ENCODE data around the gene RUFY3. TPM values are rescaled to one million over a fixed set of nuclear protein-coding genes. Genes with fewer than 3 reads are reported as not detected.

The RUFY3 gene
- total RNA-seq, 1 donor from 2014 or later, result 39.3 TPM

DNA sequence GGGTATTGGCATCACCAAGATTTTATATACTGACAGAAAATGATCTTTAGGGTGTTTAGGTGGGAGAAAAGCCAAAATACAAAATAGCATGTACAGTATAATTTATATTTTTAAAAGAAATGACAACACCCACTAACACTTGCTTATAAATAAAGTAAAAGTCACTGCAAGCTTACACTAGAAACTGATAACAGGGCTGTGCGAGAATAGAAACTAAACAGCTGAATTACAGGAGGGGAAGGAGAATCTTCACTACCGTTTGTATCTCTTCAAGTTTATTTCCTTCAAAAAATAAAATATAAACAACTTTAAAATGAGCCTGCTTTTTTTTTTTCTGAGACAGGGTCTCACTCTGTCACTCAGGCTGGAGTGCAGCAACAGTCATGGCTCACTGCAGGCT, 95.1 kb downstream of the RUFY3 start:
- Mint-ChIP-seq H3K4me3 (ENCODE audit: unreplicated experiment) (no peak overlapping the region), H3K9me3 (ENCODE audit: low read depth) (no peaks in the 10 kb centered on the region), H3K36me3 (ENCODE audit: low read depth) (peaks cover 13% of the 10 kb centered on the region), H3K27me3 (ENCODE audit: low read depth) (no peaks in the 10 kb centered on the region), H3K4me1 (ENCODE audit: low read depth) (no peaks in the 10 kb centered on the region), H3K27ac (ENCODE audit: unreplicated experiment) (no peak overlapping the region)
- TF ChIP-seq, protein P1, sequence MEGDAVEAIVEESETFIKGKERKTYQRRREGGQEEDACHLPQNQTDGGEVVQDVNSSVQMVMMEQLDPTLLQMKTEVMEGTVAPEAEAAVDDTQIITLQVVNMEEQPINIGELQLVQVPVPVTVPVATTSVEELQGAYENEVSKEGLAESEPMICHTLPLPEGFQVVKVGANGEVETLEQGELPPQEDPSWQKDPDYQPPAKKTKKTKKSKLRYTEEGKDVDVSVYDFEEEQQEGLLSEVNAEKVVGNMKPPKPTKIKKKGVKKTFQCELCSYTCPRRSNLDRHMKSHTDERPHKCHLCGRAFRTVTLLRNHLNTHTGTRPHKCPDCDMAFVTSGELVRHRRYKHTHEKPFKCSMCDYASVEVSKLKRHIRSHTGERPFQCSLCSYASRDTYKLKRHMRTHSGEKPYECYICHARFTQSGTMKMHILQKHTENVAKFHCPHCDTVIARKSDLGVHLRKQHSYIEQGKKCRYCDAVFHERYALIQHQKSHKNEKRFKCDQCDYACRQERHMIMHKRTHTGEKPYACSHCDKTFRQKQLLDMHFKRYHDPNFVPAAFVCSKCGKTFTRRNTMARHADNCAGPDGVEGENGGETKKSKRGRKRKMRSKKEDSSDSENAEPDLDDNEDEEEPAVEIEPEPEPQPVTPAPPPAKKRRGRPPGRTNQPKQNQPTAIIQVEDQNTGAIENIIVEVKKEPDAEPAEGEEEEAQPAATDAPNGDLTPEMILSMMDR (IDR thresholded peaks at IDR 0.05), result no peak
- DNase-seq (ENCODE audit: low spot score), result no peak

DNA sequence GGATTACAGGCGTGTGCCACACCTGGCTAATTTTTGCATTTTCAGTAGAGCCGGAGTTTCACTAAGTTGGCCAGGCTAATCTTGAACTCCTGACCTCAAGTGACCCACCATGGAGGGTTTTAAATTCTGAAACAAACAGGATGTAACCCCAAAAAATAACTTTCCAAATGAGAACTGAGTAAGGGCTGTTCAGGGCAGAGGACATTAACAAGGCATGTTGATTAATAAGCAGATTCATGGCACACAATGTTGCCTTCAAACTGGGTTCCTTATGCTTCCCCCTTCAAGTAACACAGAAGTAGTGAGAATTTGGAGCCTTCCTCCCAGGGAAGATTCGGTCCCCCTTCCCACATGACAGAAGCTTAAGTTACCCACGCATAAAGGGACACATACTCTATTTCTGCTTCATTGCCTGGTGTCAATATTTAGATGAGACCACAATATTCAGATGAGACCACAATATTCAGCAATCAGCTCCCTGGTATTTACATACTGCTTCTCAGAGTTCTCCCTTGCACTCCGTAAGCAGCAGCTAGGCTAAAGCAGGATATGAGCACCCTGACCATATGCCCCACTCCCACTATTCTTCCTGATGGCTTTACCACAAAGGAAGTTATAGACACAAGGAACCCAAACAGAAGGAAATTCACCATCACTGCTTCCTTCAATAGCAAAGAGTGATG, 96.5 kb downstream of the RUFY3 start:
- Mint-ChIP-seq H3K4me1 (ENCODE audit: low read depth) (no peaks in the 10 kb centered on the region), H3K36me3 (ENCODE audit: low read depth) (peaks cover 19% of the 10 kb centered on the region), H3K27ac (ENCODE audit: unreplicated experiment) (no peak overlapping the region), H3K9me3 (ENCODE audit: low read depth) (no peaks in the 10 kb centered on the region), H3K4me3 (ENCODE audit: unreplicated experiment) (no peak overlapping the region), H3K27me3 (ENCODE audit: low read depth) (no peaks in the 10 kb centered on the region)
- DNase-seq (ENCODE audit: low spot score), result no peak
- TF ChIP-seq, protein P1 (IDR thresholded peaks at IDR 0.05), result no peak

GRCh38 chr4:70818921-70819320, 97.2 kb downstream of the RUFY3 start:
- DNase-seq (ENCODE audit: low spot score), result no peak
- Mint-ChIP-seq H3K27ac (ENCODE audit: unreplicated experiment) (no peak overlapping the region), H3K9me3 (ENCODE audit: low read depth) (no peaks in the 10 kb centered on the region), H3K4me1 (ENCODE audit: low read depth) (no peaks in the 10 kb centered on the region), H3K4me3 (ENCODE audit: unreplicated experiment) (no peak overlapping the region), H3K27me3 (ENCODE audit: low read depth) (no peaks in the 10 kb centered on the region), H3K36me3 (ENCODE audit: low read depth) (peaks cover 19% of the 10 kb centered on the region)
- TF ChIP-seq, protein P1 (IDR thresholded peaks at IDR 0.05), result no peak

GRCh38 chr4:70829015-70829414, 107.3 kb downstream of the RUFY3 start:
- peaks cover 41% of the 10 kb centered on the region for H3K36me3 Mint-ChIP-seq (ENCODE audit: low read depth)
- H3K4me3 Mint-ChIP-seq (ENCODE audit: unreplicated experiment), result no peak overlapping the region
- TF ChIP-seq, protein P1 (IDR thresholded peaks at IDR 0.05), result no peak
- no peaks in the 10 kb centered on the region for H3K9me3 Mint-ChIP-seq (ENCODE audit: low read depth)
- no peak for DNase-seq (ENCODE audit: low spot score)
- H3K4me1 Mint-ChIP-seq (ENCODE audit: low read depth), result peaks cover 4% of the 10 kb centered on the region
- H3K27me3 Mint-ChIP-seq (ENCODE audit: low read depth), result no peaks in the 10 kb centered on the region
- no peak overlapping the region for H3K27ac Mint-ChIP-seq (ENCODE audit: unreplicated experiment)

GRCh38 chr4:70829492-70829891, 107.7 kb downstream of the RUFY3 start:
- Mint-ChIP-seq H3K36me3 (ENCODE audit: low read depth) (peaks cover 41% of the 10 kb centered on the region), H3K27me3 (ENCODE audit: low read depth) (no peaks in the 10 kb centered on the region), H3K27ac (ENCODE audit: unreplicated experiment) (no peak overlapping the region), H3K9me3 (ENCODE audit: low read depth) (no peaks in the 10 kb centered on the region), H3K4me1 (ENCODE audit: low read depth) (peaks cover 4% of the 10 kb centered on the region), H3K4me3 (ENCODE audit: unreplicated experiment) (no peak overlapping the region)
- no peak for DNase-seq (ENCODE audit: low spot score)
- TF ChIP-seq, protein P1 (IDR thresholded peaks at IDR 0.05), result no peak

Measured in chondrocyte (in vitro differentiated cells).